ENCODE data around the gene ANKRD6. TPM values are rescaled to one million over a fixed set of nuclear protein-coding genes. Genes with fewer than 3 reads are reported as not detected.

The ANKRD6 gene
- total RNA-seq, 1 donor from 2014 or later, result 13.3 TPM

GRCh38 chr6:89438248-89438647 lies 5.3 kb downstream of the ANKRD6 start:
- Histone ChIP-seq H3K9me3 (no peaks in the 10 kb centered on the region), H3K4me1 (peaks cover 13% of the 10 kb centered on the region), H3K4me3 (no peak overlapping the region), H3K27me3 (no peaks in the 10 kb centered on the region), H3K27ac (no peak overlapping the region), H3K36me3 (no peaks in the 10 kb centered on the region)
- no peak for DNase-seq (ENCODE audit: extremely low spot score in 2 of 2)
- intact Hi-C loops (cut with DNase I), result no loop called here
- TF ChIP-seq, protein P1, sequence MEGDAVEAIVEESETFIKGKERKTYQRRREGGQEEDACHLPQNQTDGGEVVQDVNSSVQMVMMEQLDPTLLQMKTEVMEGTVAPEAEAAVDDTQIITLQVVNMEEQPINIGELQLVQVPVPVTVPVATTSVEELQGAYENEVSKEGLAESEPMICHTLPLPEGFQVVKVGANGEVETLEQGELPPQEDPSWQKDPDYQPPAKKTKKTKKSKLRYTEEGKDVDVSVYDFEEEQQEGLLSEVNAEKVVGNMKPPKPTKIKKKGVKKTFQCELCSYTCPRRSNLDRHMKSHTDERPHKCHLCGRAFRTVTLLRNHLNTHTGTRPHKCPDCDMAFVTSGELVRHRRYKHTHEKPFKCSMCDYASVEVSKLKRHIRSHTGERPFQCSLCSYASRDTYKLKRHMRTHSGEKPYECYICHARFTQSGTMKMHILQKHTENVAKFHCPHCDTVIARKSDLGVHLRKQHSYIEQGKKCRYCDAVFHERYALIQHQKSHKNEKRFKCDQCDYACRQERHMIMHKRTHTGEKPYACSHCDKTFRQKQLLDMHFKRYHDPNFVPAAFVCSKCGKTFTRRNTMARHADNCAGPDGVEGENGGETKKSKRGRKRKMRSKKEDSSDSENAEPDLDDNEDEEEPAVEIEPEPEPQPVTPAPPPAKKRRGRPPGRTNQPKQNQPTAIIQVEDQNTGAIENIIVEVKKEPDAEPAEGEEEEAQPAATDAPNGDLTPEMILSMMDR (IDR thresholded peaks at IDR 0.05), result no peak
- TF ChIP-seq POLR2AphosphoS5 (IDR thresholded peaks at IDR 0.05; ENCODE audit: insufficient read depth in 1 of 2, low read depth in 1 of 2) (no peak), POLR2A (IDR thresholded peaks at IDR 0.05) (no peak)

DNA sequence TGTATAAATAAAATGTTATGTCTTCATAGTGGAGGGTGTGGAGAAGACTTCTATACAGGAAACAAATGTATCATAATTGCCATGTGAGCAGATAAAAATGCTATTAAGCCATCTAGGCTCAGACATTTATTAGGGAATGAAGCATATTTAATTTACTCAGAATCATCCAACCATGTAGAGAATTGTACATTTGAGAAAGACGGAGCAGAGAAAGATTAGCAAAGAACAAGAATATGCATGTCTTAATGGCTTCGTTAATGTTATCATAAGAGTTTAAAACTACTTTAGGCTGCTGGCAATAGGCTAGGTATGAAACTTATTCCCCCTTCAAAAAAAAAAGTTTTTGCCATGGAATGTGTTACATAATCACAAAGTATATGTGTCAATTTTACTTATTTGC lies 6.1 kb downstream of the ANKRD6 start:
- TF ChIP-seq POLR2AphosphoS5 (IDR thresholded peaks at IDR 0.05; ENCODE audit: insufficient read depth in 1 of 2, low read depth in 1 of 2), result no peak
- TF ChIP-seq, protein P1 (IDR thresholded peaks at IDR 0.05), result no peak
- no peak for TF ChIP-seq POLR2A (IDR thresholded peaks at IDR 0.05)
- no peak for DNase-seq (ENCODE audit: extremely low spot score in 2 of 2)
- H3K36me3 ChIP-seq, result no peaks in the 10 kb centered on the region
- H3K4me1 ChIP-seq, result peaks cover 5% of the 10 kb centered on the region
- H3K4me3 ChIP-seq, result no peak overlapping the region
- intact Hi-C loops (cut with DNase I), result no loop called here
- H3K9me3 ChIP-seq, result no peaks in the 10 kb centered on the region
- no peak overlapping the region for H3K27ac ChIP-seq
- no peaks in the 10 kb centered on the region for H3K27me3 ChIP-seq

DNA sequence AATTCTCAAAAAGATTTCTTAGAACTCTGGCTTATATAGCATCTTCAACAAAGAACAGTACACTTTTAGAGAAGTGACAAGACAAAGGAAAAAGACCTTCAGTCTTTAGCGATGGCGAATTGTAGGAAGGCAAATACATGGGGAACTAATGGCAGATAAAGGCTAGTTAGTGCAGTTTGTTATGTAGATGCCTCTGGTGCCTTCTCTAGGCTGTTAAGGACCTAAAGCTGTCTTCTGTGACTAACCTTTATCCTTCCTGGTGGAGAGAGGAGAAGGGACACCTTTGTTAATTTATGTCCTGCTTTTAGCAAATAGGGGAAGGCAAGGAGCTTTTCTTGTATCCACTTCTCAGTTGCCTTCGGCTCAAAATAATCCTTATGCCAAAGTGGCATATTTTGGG lies 7.2 kb downstream of the ANKRD6 start:
- Histone ChIP-seq H3K9me3 (no peaks in the 10 kb centered on the region), H3K4me1 (no peaks in the 10 kb centered on the region), H3K36me3 (no peaks in the 10 kb centered on the region), H3K27me3 (no peaks in the 10 kb centered on the region), H3K4me3 (no peak overlapping the region), H3K27ac (no peak overlapping the region)
- TF ChIP-seq POLR2AphosphoS5 (IDR thresholded peaks at IDR 0.05; ENCODE audit: insufficient read depth in 1 of 2, low read depth in 1 of 2) (no peak), POLR2A (IDR thresholded peaks at IDR 0.05) (no peak)
- TF ChIP-seq, protein P1 (IDR thresholded peaks at IDR 0.05), result no peak
- intact Hi-C loops (cut with DNase I), result no loop called here
- no peak for DNase-seq (ENCODE audit: extremely low spot score in 2 of 2)

GRCh38 chr6:89443658-89444057 lies 10.7 kb downstream of the ANKRD6 start:
- Histone ChIP-seq H3K27ac (no peak overlapping the region), H3K9me3 (no peaks in the 10 kb centered on the region), H3K4me1 (no peaks in the 10 kb centered on the region), H3K36me3 (no peaks in the 10 kb centered on the region), H3K27me3 (no peaks in the 10 kb centered on the region), H3K4me3 (no peak overlapping the region)
- no peak for DNase-seq (ENCODE audit: extremely low spot score in 2 of 2)
- intact Hi-C loops (cut with DNase I), result no loop called here
- no peak for TF ChIP-seq POLR2AphosphoS5 (IDR thresholded peaks at IDR 0.05; ENCODE audit: insufficient read depth in 1 of 2, low read depth in 1 of 2)
- TF ChIP-seq, protein P1 (IDR thresholded peaks at IDR 0.05), result no peak

DNA sequence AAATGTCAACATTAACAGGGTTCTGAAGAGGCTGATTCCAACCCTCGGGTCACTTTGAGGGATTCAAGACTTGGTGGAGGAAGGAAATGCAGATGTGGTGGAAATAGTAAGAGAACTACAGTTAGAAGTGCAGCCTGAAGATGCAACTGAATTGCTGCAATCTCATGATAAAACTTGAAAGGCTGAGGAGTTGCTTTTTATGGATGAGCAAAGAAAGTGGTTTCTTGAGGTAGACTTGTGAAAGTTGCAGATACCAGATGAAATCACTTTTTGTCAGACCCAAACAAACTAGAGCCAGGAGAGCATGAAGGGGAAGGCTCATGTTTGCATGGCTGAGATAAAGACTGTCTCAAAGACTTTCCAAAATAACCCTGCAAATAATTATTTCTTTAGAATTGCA lies 16.2 kb downstream of the ANKRD6 start:
- no peak overlapping the region for H3K4me3 ChIP-seq
- TF ChIP-seq POLR2AphosphoS5 (IDR thresholded peaks at IDR 0.05; ENCODE audit: insufficient read depth in 1 of 2, low read depth in 1 of 2) (no peak), POLR2A (IDR thresholded peaks at IDR 0.05) (no peak)
- TF ChIP-seq, protein P1 (IDR thresholded peaks at IDR 0.05), result no peak
- no peaks in the 10 kb centered on the region for H3K27me3 ChIP-seq
- DNase-seq (ENCODE audit: extremely low spot score in 2 of 2), result no peak
- no peaks in the 10 kb centered on the region for H3K4me1 ChIP-seq
- no peaks in the 10 kb centered on the region for H3K36me3 ChIP-seq
- H3K9me3 ChIP-seq, result no peaks in the 10 kb centered on the region
- H3K27ac ChIP-seq, result no peak overlapping the region
- intact Hi-C loops (cut with DNase I), result no loop called here

All from vagina (tissue), 2 donors.